SKM-1 treated with dmso at 0.1 percent for 144 hours (cell line): ENCODE results near the gene DDX49.
"Not testable (repeated sequence)": the region's sequence is repeated elsewhere in the genome, so short reads cannot be mapped to it uniquely, and the experiment has no call there.

ENCODE experiments used
- DNase-seq: peaks from one replicate; lab custom pipeline; 2025; ENCODE audit not compliant: unreplicated experiment; lab: John Stamatoyannopoulos, UW

The DDX49 gene

DNA sequence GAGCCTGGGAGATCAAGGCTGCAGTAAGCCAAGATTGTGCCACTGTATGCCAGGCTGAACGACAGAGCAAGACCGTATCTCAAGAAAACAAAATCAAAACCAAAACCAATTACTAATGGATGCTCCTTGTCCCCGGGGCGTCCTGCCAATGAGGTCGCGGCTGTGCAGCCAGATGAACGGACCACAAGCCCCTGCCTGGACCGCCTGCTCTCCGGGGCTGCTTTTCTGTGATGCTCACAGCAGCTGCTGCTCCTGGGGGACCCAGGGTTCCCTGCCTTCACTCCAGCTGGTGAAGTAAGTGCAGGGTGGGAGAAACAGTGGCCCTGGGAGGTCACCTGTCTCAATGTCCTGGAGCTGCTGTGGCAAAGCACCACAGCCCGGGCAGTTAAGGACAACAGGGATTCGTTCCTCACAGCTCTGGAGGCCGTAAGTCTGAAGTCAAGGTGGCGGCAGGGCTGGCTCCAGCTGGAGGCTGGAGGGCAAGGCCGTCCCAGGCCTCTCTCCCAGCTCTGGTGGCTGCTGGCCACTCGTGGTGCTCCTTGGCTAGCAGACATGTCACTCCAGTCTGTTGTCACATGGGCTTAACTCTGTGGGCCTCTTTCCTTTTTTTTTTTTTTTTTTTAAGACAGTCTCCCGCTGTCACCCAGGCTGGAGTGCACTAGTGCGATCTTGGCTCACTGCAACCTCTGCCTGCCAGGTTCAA lies 10.4 kb upstream of the DDX49 start:
- DNase-seq, result no peak

DNA sequence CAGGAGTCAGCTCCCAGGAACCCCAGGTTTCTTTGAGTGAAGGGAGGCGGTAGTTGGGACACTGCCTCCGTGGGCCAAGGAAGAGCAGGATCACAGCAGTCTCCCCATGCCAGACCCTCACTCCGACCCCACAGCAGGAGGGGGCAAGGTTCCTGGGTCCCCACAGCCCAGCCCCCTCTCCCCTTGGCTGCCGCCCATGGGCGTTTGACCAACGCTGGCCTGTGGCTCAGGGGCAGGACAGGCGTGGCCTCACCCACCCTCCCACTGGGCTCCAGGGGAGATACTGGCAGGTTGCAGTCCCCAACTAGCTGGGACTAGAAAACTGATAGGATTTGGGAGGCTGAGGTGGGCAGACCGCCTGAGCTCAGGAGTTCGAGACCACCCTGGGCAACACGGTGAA lies 9.5 kb upstream of the DDX49 start:
- no peak for DNase-seq

DNA sequence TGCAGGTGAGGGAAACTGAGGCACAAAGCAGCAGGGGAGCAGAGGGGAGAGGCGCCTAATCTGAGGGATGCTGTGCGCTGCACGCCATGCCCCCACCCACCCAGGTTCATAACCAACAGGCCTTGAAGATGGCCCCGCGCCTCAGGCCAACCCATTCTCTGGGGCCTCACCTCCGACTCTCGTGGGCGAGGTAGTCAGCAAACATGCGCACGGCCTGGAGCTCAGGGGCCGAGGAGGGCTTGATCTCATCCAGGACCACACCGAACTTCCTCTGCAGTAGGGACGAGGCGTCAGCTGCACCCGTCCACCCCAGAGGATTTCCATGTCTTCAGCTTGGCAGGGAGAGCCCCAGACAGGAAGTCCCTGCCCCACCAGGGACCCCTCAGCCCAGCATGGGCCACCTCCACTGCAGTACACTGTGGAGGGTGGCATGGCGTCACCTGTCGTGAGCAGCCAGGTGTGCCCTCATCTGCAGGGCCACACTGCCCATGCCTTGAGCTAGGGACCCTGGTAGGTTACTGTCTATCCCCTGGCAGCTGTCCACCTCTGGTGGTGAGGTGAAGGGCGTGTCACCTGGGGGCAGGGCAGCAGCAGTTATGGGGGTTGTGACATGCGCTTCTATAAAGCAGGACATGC lies 8.6 kb upstream of the DDX49 start:
- no peak for DNase-seq

DNA sequence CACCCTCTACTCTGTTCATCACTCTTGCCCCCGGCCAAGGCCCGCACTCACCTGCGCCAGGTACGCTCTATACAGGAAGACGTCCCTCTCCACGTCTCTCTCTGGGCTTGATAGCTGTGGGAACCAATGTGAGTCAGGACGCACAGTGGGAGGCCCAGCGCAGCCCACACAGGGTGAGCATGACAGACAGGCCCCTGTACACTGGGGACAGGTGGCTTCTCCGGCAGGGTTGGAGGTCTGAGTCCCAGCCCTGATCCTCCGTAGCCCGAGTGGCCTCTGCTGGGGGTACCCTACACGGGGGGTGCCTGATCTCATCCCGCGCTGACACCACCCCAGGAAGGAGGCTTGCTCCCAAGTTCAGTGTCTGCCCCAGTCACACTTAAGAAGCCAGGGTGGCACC lies 6.6 kb upstream of the DDX49 start:
- DNase-seq, result no peak

DNA sequence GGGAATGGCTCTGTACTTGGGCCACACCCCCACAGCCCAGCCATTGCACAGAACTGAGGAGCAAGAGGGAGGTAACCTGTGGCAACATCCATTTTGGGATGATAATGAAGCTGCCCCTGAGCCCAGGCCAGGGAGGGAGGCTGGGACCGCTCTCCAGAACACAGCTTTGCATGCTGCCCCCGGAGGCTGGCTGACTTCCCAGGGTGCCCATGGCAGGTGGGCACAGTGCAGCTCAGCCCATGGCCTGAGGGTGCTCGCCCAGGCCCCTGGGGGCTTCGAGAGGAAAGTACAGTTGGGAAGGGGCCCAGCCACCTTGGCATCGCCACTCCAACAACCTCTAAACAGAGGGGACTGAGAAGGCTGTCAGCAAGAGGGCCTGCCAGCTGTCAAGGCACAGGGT lies 6.0 kb upstream of the DDX49 start:
- no peak for DNase-seq

DNA sequence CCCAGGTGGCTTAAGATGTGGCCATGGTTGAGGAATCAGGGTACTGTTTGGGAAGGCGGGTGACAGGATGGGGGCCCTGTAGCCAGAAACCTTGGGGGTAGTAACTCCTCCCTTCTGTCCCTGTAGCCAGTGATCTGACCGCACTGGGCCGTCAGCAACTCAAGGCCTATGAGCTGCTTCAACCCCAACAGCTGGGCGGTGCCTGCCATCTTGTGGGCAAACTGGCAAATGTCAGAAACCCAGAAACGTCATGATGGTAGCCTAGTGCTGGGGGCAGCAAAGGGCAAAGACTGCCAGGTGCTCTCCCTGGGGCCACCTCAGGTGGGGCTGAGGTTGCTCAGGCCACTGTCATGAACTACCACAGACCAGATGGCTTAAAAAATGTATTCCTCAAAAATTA lies 3.9 kb upstream of the DDX49 start:
- DNase-seq, result no peak

DNA sequence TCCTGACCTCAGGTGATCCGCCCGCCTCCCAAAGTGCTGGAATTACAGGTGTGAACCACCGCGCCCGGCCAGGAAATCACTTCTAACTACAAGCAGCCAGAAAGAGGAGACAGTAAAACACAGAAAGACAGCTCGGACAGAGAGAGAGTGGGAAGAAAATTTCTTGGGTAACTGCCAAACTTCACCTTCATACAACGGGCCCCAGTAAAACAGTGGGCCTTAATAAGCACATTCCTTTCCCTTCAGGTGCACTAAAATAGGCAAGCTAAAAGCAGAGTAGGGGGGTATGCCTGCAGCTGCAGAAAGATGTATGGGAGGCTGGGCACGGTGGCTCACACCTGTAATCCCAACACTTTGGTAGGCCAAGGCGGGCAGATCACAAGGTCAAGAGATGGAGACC lies 1.9 kb upstream of the DDX49 start:
- not testable (repeated sequence) for DNase-seq

DNA sequence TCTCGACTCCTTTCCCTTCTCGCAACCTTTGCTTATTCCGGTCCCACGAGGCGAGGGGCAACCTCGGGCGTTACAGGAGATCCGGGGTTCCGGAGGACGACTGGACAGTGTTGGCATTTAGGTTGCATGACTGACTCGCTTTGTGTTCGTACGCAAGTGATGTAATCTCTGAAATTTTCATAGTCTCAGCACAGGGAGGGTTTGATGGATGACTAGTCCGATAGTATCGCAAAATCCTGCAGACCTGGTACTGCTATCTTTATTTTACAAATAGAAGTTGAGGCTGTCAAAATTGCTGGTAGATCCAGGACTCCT lies 342 bp downstream of the DDX49 start:
- DNase-seq, result no peak

DNA sequence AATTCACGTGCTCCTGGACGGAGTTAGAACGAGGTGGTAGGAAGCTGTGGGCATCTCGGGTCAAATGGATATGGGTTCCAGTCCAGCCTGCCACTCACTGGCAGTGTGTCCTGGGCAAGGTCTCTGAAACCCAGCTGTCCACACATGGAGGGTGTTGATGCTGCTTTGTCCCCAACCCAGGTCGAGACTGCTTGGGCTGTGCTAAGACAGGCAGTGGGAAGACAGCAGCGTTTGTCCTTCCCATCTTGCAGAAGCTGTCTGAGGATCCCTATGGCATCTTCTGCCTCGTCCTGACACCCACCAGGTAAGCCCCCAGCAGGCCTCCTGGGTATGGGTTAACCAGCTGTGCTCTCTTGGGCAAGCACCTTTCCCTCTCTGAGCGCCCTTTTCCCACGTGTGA lies 885 bp downstream of the DDX49 start:
- no peak for DNase-seq

DNA sequence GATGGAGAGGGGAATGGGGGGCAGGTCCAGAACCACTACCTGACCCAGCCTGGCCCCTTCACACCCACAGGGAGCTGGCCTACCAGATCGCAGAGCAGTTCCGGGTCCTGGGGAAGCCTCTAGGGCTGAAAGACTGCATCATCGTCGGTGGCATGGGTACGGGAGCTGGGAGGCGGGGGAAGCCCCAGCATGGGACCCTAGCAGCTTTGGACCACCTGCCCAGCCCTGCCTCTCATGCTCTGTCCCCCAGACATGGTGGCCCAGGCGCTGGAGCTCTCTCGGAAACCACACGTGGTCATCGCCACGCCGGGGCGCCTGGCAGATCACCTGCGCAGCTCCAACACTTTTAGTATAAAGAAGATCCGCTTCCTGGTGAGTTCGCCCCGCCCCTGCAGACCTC lies 2.1 kb downstream of the DDX49 start:
- DNase-seq, result no peak

DNA sequence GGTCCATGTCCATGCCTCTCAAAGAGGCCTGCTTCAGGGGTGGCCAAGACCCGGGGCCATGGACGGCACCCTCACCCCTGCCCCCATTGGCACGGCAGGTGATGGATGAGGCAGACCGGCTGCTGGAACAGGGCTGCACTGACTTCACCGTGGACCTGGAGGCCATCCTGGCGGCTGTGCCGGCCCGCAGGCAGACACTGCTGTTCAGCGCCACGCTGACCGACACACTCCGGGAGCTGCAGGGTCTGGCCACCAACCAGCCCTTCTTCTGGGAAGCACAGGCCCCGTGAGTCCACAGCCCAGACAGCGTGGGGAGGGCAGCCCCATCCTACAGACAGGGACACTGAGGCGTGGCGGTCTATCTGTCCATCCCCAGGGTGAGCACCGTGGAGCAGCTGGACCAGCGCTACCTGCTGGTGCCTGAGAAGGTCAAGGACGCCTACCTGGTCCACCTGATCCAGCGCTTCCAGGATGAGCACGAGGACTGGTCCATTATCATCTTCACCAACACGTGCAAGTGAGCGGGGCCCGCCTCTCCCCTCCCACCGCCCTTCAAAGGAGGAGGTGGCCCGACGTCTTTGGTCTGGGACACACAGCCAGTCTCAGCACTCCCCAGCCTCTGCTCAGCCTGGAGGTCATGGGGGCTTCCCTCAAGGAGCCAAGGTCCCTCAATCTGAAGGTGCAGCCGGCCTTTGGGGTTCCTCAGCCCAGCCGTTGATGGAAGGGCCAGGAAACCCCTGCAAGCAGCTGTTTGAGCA lies 2.9 kb downstream of the DDX49 start:
- DNase-seq, result no peak

DNA sequence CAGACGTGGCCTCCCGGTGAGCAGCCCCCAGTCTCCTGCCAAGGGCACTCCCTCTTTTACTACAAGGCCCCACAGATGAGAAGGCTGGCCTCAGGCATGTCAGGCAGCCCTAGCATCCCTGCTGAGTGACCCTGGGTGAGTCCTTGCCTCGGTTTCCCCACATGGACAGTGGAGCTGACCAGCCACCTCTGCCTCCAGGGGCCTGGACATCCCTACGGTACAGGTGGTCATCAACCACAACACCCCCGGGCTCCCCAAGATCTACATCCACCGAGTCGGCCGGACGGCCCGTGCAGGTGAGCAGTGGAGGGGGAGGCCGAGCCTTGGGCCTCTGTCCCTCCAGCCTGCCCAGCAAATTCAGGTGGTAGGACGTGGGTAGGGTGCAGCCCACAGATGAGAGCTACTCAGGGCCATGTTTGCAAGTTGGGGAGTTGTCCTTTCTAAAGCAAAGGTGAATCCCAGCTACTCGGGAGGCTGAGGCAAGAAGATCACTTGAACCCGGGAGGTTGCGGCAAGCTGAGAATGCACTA lies 5.2 kb downstream of the DDX49 start:
- no peak for DNase-seq

DNA sequence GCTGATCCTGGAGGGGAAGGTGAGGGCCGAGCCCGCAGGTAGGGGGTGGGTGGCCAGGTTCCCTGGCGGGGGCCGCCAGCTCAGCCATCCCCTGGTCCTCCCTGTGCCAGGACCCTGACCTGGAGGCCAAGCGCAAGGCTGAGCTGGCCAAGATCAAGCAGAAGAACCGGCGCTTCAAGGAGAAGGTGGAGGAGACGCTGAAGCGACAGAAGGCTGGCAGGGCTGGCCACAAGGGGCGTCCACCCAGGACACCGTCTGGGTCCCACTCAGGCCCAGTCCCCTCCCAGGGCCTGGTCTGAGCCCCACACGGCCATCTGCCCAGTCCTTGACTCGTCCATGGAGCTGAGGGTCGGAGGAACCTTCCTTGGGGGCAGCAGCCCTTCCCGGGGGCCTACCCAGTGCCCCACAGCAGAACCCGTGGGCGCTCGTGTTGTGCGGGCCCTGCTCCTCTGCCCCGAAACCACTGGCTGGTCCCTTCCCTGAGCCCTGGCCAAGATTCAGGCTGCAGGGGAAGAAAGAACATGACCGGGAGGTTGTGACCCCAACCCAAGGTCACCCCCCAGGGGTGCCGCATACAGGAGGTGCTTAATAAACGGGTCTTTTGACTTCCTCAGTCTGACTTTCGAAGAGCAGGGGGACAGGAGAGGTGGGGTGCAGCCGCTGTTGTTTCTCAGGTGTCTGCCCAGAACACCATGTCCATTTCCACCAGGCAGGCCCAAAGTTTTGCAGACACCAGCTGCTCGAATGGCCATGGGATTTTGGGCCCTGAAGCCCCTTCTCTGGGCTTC lies 8.7 kb downstream of the DDX49 start:
- DNase-seq, result no peak

DNA sequence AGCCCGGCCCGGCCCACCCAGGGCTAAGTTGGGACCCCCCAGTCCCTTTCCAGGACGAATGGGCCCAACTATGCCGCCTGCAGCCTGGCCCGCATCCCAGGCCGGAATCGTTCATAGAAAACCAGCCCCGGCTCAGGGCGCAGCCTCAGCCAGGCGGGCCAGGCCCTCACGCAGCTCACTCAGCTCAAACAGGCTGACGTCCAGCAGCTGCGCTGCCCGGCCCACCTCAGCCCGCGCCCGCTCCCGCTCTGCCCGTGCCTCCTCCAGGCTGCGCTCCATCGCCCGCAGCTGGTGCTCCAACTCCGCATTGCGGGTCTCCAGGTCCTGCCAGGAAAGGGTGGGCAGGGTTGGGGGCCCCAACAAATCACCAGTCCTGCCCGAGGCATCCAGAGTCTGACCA lies 9.8 kb downstream of the DDX49 start:
- no peak for DNase-seq

DNA sequence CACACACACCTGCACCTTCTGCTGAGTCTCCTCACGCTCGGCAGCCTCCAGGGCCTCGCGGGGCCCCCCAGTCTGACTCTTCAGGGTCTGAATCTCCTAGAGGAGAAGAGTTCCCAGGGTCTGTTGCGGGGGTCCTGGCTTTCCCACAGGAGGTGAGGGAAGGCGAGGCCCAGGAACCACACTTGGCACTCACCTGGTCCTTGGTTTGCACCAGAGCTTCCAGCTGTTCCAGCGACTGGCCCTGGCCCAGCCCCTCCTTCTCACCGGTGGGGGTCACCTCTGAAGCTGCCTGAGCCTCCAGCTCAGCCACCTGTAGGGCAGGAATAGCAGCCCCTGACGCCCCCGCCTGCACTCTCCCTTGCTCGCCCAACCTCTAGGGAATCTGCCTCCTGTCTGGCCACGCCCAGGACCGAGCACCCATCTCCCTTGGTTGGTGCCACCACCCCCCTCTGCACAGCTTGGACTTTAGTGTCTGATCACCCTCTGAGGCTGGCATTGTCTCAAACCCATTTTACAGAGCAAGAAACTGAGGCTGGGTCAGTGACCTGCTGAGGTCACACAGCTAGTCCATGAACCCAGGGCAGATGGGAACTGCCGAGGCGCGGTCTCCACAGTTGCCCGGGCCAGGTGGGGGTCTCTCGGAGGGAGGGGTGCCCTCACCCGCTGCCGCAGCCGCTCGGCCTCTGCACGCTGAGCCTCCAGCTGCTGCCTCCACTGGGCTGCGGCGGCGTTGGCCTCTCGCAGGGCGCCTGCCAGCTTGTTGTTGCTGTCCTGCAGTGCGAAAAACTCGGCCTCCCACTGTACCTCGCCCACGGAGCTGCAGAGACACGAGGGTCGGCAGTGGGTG lies 12.0 kb downstream of the DDX49 start:
- DNase-seq, result no peak

DNA sequence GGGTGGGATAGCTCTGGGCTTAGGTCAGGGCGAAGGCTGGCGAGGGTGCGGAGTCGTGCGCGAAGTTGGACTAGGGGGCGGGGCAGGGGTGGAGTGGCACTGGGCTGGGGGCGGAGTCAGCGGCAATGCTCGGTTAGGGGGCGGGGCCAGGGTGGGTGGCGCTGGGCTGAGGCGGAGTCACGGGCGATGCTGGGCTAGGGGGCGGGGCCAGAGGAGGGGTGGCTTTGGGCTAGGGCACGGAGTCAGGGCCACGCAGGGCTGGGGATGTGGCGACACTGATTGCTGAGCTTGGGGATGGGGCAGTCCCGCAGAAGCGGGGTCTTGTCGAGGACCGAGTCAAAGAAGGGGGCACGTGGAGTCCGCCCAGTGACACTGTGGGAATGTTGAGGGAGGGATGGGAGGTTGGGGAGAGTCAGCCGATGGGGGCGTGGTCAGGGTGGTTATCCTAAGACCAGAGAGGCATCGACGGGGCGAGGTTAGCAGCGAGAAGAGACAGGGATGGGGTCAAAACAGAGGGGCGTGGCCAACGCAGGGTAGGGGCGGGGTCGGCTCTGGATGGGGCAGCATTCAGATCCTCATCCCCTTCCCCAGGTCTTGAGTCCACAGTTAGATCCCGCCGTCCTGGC lies 12.8 kb downstream of the DDX49 start:
- DNase-seq, result no peak

DNA sequence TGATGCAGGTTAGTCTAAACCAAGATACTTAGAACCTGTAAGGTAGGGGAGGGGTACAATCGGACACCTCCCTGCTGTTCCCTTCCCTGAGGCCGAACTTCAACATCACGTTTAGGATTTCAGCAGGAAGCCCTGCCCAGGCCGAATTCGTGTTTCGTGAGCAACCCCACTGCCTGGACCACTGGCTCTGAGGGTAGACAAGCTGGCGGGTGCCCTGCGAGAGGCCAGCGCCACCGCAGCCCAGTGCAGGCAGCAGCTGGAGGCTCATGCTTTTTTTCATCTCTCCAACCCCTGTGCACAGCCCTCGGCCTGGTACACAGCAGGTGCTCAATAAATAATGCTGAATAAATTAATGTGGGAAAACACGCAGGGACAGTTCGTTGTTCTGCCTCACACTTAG lies 13.8 kb downstream of the DDX49 start:
- no peak for DNase-seq

DNA sequence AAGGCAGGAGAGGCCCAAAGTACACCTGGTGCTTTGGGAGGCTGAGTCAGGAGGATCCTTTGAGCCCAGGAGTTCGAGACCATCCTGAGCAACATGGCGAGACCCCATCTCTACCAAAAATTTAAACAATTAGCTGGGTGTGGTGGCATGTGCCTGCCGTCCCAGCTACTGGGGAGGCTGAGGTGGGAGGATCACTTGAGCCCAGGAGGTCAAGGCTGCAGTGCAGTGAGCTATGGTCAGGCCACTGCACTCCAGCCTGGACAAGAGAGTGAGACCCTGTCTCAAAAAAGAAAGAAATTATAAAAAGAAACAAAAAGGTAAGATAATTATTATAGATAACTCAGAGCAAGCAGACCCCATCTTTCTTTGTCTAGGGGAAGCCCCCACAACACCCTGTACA lies 19.6 kb downstream of the DDX49 start:
- no peak for DNase-seq

DNA sequence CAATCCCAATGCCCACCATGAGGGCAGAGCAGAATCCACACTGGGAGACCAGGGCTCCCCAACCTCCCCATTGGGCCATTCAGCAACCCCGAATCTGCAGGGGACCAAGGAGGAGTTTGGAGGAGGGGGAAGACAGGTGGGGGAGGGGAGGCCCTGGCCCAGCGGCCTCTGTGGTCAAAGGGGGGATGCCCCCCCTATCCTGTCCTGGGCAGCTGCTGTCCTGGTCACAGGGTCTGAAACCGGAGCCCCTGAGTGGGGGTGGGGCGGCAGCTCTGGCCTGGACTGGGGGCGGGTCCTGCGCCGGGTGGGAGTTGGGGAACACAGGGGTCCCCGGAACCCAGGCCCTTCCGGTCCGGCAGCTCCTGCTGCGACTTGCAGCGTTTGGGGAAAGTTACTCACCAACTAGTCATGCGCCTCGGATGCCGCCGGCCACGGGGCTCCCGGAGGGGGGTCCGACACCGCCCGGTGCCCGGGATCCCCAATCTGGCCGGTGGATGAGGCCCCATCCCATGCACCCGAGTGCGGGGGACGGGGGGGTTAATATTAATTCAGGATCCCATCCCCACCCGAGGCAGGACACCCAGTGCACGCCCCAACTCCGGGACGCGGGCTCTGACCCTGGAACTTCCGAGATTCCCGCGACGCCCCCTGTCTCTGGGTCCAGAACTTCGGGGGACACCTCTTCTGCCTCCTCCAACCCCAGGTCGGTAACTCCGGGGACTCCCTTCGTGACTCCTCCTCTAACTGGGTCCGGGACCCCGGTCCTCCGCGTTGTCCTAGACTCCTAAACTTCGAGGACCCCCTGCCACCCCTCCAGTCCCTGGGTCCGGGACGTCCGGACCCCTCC lies 20.6 kb downstream of the DDX49 start:
- DNase-seq, result no peak
